ENCODE measurements around the gene FOXP1.

The FOXP1 gene

DNA sequence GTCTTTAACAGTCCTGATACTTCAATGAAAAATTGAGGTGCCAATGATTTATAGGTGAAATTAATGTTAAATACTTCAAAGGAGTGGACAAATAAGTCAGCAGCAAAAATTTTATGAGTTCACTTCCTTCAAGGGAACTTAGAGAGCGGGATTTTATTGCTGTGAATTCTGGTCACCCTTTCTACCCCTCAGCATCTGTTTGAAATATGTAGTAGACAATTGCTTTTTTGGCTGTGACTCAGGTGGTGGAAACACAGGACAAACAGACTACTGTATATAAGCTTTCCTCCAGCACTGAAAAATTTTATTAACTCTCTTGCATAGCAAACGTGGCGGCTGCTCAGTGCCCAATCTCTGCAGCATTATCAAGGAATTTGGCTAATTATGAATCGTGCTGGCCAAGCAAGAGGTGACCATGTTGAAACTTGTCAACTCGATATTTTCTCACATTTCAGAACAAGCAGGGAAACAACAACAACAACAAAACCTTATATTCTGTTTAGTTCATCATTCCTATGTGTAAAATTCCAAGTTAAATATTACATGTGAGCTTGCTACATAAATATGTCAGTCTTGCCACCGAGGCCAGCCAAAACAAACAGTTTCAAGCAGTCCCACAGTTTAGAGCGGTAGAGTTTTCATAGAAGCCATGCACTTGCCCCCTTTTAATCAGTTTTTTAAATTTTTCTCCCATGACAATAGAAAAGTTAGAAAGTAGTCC is 420.2 kb downstream of the FOXP1 start:
- no peak for DNase-seq

DNA sequence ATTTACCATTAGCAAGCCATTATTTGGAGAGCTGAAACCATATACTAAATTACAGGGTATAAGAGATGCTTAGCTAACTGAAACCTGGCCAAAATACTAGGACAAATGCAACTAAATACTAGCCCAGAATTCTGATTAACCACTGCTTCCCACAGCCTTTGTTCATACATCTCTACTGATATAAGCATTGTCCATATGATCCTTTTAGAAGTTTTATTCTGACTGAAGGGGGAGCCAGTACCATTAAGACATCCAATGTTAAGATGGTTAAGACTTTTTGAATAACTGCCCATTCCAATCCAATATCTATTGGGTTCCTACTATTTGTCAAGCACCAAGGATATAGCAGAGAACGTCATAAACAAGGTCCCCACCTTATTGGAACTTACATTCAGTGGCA is 421.3 kb downstream of the FOXP1 start:
- DNase-seq, result peak in 1 of 3 experiments; percentile 38

DNA sequence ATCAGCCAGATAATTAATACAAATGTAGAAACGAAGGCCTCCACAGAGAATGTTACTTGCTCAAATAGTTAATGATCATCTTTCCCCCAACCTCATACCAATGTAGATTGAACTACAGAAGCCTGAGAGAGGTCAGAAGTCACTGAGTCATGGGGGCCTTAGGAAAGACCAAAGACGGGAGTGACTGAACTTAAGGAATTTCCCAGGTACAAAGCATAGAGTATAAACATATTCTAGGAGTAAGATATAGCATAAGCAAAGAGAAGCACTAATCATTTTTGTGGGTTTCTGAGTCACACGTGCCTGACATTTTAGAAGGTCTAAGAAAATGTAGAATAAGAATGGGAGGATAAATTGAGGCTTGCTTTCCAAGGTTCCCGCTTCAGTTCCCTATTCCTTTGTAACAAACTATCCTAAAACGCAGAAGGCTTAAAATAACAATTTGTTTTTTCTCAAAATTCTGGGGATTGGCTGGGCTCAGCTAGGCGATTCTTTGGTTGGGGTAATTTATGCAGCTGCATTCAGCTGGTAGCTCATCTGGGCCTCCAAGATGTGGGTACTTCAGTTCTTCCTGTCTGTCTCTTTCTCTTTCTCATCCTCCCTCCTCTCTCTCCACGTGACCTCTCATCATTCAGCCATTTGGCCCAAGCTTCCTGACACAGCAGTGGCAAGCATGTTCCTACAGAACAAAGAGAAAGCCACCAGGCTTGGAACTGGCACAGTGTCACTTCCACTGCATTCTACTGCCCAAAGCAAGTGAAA is 422.6 kb downstream of the FOXP1 start:
- peak in 1 of 3 experiments; percentile 5 for DNase-seq

DNA sequence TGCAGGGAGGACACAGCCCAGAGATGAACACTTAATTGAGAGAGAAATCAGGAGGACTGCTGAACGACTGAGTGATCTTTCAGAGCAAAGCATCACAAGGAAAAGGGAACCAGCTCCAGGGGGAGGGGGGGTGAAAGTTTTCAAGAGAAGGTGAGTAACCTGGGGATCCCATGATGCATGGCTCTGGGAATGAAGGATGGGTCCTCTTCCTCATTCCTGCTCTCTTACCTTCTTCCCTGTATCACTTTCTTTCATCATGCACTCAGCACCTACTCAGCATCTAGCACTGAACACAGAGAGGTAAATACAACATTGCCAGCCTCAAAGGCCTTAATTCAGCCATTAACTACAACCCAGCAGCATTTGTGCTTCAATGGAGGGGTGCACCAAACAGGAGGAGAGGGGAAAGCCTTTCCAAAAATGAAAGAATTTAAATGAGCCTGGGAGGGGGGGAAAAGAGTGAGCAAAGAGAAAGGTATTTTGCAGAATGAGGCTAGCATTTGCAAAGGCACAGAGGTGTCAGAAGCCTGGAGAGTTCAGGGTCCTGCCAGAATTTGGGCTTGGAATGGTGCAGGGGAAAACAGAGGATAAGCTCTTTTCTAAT is 427.4 kb downstream of the FOXP1 start:
- no peak for DNase-seq

DNA sequence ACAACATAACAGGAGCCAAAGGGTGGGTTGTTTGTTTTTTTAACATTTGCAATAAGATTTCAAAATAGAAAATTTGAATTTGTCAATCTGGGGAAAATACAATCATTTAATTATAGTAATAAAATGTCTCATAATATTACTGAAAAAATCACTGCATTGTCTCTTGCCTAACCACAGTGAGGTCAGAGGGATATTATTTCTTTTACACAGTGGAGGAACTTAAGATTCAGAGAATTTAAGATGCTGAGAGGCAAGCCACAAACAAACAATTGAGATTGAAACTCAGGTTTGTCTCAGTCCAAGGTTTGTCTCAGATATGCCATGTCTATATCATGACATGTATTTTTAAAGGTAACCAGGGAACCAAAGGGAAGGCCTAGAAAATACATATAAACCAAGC is 428.7 kb downstream of the FOXP1 start:
- DNase-seq, result no peak

DNA sequence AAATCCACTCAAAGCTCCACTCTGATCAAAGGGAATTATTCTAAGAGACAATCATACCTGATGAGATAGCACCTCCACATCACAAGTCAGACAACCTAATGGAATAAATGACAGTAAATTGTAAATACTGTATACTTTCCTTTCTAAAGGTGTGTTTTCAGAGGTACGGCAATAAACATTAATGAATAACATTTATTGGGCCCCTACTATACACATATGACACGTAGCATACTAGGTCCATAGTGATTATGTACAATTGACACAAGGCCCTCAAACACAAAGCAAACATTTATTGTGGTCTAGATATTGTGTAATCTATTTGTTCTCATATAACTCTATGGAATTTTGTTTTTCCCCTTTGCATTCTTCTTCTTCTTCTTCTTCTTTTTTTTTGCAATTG is 429.8 kb downstream of the FOXP1 start:
- DNase-seq, result peak in 1 of 3 experiments; percentile 39

DNA sequence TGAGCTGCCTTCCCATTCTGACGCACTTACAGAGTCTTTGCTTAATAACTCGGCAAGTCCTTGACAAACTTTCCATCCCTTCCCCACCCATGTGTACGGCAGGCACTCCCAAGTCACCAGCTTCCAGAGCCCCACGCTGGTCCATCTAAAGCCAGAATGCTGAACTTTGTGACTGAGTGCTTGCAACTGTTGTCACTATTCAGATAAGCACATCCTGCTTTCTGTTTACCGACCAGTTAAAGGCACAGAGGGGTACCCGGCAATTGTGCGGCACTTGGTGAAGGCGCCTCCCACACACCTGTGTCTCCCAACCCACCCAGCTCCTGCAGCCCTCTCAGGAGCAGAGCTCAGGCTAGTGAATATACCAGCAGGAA is 430.6 kb downstream of the FOXP1 start:
- DNase-seq, result peak in 2 of 3 experiments; percentile 60 to 81

DNA sequence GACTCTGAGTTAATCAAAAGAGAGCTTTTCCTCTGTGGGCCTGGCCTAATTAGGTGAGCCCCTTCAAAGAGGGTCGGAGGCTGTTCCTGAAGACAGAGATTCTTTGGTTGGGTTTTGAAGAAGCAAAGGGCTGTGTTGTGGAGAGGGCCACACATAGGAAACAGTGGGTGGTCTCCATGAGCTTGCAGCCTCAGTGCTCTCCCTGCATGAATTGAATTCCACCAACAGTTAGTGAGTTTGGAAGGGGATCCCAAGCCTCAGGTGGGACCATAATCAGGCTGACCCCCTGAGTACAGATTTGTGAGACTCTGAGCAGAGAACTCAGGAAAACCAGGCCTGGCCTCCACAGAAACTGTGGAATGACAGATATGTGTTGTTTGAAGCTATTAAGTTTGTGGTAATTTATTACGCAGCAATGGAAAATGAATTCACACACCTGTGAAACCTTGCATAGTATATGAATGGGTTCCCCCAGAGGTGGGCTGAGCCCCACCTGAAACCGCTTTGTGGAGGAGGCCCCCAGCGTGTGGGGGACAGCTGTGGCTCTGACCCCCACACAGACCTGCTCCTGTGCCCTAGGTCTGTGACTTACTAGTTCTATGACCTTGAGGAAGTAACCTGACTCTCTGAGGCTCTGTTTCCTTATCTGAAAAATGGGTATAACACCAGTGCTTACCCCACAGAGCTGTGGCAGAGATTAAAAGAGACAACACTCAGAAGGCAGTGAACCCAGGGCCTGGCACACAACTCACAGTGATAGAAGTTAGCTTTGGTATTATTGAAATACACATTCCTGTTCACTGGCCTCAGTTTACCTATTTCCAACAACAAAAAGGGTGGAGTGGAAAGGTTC is 431.3 kb downstream of the FOXP1 start:
- DNase-seq, result no peak

DNA sequence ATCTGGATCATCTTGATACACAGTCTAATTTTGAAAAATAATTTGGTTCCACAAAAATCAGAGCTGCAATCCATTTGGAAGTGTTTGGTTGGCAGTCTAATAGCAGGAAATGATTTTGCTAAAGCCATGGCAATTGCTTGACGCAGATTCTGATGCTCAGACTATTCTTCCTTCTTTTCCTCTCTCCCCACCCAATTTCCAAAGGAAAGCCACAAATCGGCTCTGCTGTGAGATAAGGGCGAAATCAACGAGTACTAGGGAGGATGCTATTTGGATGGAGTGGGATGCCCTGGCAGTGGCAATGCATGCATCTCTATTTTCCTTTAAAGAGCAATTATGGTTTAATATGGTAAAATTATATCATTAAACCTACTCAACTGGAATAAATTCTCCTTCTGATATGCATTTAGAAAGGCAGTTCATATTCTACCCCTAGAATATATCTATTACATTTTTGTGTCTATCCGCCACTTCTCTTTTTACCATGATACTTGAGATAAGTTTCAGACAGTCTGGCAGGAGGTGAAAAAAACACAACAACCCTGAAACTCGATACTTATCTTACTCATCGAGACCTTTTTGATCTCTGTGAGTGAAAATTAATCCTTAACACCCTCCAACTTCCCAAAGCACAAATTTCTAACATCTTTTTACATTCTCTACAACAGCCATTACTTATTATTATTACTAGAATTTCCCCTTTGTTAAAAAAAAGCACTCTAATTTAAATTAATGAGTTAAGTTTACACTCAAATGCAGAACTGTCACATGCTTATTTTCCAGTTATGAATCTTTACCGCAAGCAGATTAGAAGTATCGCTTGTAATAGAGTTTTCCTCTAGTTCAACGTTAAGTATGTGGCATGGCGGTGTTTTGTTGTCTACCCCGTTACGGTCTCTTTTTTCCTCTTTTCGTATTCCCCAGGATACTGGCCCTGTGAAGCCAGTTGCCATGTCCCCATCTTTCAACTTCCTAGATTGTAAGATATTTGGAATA is 433.3 kb downstream of the FOXP1 start:
- DNase-seq, result peak in 2 of 3 experiments; percentile 5 to 26

DNA sequence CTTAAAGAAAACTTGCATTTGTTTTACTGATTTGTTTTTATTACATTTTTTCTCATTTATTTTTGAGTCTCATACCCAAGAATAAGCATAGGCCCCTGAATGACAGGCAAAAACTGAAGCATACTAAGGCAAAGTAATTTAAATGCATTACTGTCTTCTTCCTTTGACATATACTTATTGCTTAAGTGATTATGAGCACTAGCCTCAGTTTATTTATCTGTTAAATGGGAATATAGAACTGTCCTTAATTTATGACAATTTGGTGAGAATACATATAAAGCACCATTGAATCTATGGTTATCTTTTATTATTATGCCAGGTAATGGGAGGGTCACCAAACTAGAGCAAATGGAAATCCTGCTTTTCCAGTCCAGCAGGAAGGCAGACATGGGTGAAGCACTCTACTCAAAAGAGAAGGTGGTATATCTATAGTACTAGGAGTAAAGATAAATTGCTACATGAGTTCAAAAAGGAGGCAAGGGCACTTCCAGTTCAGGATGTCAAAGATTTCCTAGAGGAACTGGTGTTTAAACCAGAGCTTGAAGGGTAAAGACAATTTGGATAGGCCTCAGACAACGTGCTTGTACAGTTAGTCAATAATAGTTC is 435.0 kb downstream of the FOXP1 start:
- DNase-seq, result no peak

DNA sequence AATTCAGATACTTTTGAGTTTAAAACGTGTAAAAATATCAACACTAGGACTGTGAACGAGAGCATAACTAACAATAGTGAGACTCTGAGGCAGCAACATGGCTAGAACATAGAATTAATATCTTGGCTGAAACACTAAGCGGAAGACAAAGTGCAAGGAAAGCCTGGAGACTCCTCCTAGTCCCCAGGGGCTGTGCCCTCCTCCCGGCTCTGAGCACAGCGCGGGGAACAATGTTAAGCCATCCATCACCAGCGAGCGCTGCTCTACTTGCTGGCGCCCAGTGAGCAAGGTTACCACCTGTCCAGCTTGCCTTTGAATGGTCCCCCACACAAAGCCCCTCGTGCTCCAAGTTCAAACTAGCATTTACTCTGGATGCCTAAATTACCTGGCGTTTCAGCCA is 436.9 kb downstream of the FOXP1 start:
- peak in 1 of 3 experiments; percentile 3 for DNase-seq

DNA sequence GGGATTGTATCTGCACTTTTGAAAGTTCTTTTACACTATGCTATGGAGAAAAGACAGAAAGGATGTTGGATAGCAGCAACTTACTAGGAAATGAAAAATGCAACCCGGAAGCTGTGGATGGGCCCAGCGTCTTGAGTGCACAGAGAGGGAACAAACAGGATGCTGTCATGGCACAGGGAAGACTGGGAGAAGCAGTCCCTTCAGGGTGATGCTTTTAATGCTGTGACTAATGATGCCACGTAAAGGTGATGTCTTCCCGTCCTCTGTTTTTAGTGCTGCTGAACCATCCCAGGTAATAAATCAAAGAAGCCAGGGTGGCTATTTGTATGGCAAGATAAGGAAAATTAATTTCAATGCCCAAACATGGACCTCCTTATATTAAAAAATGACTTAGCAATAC is 437.6 kb downstream of the FOXP1 start:
- no peak for DNase-seq

DNA sequence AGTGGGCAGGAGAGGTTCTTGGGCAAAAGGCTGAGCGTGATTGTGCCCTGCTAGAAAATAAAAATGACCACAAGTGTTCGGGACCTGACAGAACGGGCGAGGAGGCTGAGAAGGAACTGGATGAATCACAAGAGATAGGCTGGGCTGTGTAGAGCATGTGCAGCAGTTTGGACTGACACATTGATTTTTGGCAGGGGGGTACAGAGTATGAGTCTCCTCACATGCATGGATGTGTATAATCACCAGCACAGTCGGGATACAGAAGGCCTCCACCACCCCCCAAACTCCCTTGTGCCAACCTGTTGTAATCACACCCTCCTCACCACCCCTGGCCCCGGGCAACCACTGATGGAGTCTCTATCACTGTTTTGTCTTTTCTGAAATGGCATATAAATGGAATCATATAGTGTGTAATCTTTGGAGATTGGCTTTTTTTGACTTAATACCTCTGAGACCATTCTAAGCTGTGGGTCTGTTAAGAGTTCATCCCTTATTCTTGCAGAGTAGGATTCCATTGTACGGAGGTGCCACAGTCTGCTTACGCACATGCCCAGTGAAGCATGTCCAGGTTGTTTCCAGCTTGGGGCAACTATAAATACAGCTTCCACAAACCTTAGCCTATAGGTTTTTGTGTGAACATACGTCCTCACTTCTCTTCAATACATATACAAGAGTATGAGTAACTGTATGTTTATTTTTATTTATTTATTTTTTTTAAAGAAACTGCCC is 438.8 kb downstream of the FOXP1 start:
- DNase-seq, result no peak

DNA sequence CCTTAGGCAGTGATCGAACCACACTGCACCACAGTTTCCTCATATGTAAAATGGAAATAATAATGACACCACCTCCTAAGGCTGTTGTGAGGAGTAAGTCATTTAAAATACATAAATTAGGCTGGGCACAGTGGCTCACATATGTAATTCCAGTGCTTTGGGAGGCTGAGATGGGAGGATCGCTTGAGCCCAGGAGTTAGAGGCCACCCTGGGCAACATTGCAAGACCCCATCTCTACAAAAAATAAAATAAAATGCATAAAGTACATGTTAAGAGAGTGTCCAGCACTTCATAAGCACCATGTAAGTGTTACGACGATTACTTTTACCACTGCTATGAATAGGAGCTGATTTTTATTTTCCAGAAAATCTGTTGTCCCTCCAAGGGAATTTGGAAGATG is 440.0 kb downstream of the FOXP1 start:
- DNase-seq, result no peak

DNA sequence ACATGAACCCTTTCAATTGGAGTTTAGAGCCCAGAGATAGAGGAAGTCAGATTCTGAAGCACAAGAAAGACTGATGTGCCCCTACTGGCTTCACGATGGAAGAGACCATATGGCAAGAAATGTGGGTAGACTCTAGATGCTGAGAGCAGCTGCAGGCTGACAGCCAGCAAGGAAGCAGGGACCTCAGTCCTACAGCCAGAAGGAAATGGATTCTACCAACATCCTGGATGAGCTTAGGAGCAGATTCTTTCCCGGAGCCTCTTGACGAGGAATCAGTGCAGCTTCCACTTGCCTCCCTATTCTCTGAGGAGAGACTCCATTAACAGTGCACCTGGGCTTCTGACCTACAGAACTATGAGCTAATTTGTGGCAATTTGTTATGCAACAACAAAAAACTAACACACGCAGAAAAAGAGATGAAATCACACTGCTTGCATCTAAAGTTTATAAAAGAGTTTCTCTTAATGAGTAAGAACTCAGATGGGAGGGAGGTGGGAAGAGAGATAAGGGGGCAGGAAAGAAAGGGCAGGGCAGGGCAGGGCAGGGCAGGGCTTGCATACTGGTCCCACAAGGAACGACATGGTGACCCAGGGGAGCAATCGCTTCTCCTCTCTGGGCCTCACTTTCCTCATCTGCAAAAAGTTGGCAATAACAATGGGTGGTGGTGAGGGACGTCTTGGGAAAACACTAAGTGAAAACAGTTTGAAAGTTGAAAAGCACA is 440.9 kb downstream of the FOXP1 start:
- no peak for DNase-seq

DNA sequence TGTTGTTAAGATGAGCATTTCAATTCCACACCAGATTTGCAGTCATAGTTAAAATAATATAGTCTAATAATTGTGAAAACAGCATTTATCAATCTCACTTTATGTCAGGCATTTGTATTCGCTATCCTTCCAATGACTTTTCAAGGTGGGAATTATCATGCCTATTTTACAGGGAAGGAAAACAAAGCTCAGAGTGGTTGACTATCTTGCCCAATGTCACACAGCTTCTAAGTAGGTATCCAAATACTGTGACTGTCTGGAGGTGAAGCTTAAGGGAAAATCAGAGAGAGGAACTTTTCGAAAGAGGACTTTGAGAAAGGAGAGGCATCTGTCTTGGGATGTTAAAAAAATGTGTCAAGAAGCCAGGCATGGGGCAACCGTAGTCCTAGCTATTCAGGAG is 443.1 kb downstream of the FOXP1 start:
- DNase-seq, result no peak

DNA sequence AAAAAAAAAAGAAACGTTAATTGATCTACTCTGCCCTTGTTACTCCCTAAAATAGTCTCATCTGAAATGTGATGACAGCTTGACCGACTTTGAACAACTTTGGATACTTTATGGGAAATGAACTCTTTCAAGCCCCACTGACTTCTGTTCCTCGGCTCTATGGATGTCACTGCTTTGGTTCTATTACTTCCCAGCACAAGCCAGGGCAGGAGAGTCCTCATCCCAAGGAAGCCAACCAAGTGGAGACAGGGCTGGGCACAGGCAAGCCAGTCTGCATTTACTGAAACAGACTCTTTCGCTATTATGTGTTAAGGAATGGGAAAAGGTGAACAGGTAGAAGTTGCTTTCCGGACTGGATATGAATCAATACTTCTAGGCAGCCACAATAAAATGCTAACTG is 444.0 kb downstream of the FOXP1 start:
- DNase-seq, result no peak

DNA sequence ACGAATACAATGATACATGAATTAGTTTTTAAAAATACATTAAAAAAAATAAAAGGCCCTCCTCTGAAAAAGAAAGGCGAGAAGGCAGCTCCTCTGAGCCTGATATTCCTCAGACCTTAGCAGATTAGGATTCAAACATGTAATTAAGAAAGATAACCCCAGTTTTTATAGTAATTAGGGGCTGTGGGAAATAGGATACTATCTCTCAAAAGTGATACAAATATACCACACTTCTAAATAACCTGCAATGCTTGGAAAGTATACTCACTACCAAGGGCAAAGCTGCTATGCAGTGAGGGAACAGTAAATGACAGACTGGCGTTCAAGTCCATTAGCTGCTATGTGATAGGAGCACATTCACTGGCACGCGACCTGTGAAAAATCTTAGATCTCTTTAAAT is 445.1 kb downstream of the FOXP1 start:
- DNase-seq, result peak in 1 of 3 experiments; percentile 11

DNA sequence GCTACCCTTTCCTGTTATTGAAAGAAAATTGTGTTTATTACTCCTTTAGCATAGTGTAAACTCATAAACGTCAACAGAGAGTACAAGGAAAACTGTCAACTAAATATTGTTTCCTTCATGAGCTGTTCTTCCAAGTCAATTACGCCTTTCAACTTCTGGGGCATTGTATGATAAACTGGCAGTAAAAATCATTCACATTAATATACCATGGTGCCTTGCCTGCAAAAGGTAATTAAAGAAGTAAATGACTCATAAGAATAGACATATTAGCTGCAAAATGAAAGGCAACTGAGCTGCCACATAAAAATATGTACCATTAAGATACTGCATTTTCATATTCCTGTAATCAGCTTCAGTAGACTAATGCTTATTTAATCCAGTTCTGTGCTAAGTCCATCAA is 447.3 kb downstream of the FOXP1 start:
- peak in 1 of 3 experiments; percentile 37 for DNase-seq
